Measurements from ENCODE around the gene CBX7.

The CBX7 gene

DNA sequence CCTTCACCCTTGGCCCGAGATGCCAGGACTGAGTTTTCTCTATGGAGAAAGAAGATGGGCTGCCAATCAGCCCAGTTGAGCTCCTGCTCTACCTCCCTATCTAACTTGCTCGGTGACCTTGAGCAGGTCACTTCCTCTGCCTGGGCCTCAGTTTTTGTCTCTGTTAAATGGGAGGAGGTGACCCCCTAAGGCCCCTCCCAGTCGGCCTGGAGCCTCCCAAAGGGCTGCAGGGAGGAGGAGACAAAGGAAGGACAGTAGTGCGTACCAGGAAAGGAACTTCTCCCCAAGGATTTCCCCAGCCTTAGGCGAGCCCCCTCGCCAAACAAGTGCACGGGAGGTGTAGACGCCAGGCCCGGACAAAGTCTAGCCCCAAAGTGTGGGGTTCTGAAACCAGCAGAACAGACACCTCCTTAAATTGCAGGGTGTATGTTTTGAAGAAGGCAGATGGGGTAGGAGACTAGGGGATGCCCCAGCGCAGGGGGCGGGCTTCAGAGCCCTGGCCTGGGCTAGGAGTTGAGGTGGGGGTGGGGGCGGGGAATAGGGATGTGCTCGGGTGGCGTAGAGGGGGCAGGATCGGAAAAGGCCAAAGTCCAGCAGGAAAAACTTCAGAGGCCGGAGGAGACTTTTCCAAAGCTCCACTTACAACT lies 1.0 kb downstream of the CBX7 start:
- H3K4me3 ChIP-seq (ENCODE audit: low read depth, low read length) = no peak overlapping the region
- in situ Hi-C loops (cut with HindIII; ENCODE audit: low sequenced_read_pairs) = no loop called here
- no peak for TF ChIP-seq CTCF (IDR thresholded peaks at IDR 0.05; ENCODE audit: low read depth, low read length)
- DNase-seq (ENCODE audit: low read depth, low spot score) = no peak

- no peak for DNase-seq (ENCODE audit: low read depth, low spot score)
- no peak for TF ChIP-seq CTCF (IDR thresholded peaks at IDR 0.05; ENCODE audit: low read depth, low read length)
- in situ Hi-C loops (cut with HindIII; ENCODE audit: low sequenced_read_pairs) = no loop called here
- H3K4me3 ChIP-seq (ENCODE audit: low read depth, low read length) = no peak overlapping the region
Observed at GRCh38 chr22:39150848-39151215, 1.6 kb downstream of the CBX7 start.

- in situ Hi-C loops (cut with HindIII; ENCODE audit: low sequenced_read_pairs) = no loop called here
- TF ChIP-seq CTCF (IDR thresholded peaks at IDR 0.05; ENCODE audit: low read depth, low read length) = no peak
- H3K4me3 ChIP-seq (ENCODE audit: low read depth, low read length) = no peak overlapping the region
- no peak for DNase-seq (ENCODE audit: low read depth, low spot score)
Observed at GRCh38 chr22:39149915-39150847, 2.3 kb downstream of the CBX7 start.

- in situ Hi-C loops (cut with HindIII; ENCODE audit: low sequenced_read_pairs) = no loop called here
- DNase-seq (ENCODE audit: low read depth, low spot score) = no peak
- H3K4me3 ChIP-seq (ENCODE audit: low read depth, low read length) = no peak overlapping the region
- TF ChIP-seq CTCF (IDR thresholded peaks at IDR 0.05; ENCODE audit: low read depth, low read length) = no peak
Observed at GRCh38 chr22:39148727-39149535, 3.5 kb downstream of the CBX7 start.

DNA sequence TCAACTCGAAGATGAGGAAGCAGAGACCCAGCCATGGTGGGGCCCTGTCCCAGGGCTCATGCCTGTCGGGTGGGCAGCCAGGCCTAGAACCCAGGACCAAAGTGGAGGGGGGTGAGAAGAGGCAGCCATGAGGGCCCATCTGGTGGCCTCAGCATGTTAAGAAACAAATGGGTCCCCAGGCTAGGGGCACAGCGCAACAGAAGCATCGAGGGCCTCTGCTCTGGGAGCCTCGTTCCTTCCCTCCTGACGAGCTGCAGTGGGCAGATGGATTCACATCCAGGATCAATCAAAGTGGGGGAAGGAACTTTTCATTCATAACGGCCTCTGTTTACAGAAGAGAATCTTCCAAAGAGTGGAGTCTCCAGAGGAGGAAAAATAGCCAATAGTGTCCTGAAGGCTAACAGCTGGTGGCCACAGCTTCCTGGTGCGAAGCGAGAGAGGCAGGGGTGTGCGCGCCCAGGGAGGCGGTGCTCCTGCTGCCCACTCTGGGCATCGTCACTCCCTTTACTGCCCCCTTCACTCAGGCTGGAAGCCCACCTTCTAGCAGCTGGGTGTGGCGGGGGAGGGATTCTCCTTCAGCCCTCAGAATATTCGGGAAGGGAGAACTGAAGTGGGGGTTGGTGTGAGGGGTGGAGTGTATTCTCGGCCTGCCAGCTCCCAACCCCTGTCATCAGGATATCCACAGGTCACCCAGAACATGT lies 4.3 kb downstream of the CBX7 start:
- DNase-seq (ENCODE audit: low read depth, low spot score) = no peak
- no peak for TF ChIP-seq CTCF (IDR thresholded peaks at IDR 0.05; ENCODE audit: low read depth, low read length)
- in situ Hi-C loops (cut with HindIII; ENCODE audit: low sequenced_read_pairs) = no loop called here
- H3K4me3 ChIP-seq (ENCODE audit: low read depth, low read length) = no peak overlapping the region
